ENCODE data around the gene GSTT2.
"Not testable (repeated sequence)": the region's sequence is repeated elsewhere in the genome, so short reads cannot be mapped to it uniquely, and the experiment has no call there.

GSTT2 gene

DNA sequence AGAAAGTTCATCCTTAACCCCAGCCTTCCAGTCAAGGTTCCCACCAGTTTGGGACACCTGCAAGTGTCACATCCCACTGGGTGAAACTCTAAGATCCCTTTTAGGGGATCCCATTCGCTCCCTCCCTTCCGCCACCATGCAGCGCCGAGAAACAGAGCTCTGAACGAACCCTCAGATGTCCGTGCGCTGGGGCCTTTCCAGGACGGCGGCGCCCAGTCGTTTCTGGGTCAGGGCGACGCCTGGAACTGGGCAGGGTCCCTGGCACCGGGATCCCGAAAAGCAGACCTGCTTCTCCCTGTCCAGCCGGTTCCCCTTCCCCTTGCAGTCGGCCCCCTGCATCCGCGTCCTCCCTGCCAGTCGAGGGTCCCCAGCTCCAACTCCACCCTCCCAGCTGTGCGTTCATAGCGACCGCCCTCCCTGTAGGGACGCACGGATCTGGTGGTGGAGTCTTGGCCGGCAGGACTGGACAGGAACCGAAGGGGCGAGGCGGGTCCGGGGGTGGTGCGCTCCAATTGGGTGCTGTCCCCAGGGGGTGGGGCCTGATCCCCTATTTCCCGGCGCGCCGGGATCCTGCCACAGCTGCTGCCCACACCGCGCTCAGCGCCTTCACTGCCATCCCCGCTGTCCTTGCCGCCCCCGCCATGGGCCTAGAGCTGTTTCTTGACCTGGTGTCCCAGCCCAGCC is at the start of gene GSTT2:
GSTT2 (plus strand) TSS at position 578 of the 684 bp plus-strand sequence.
- DNase-seq, result not testable (repeated sequence)

DNA sequence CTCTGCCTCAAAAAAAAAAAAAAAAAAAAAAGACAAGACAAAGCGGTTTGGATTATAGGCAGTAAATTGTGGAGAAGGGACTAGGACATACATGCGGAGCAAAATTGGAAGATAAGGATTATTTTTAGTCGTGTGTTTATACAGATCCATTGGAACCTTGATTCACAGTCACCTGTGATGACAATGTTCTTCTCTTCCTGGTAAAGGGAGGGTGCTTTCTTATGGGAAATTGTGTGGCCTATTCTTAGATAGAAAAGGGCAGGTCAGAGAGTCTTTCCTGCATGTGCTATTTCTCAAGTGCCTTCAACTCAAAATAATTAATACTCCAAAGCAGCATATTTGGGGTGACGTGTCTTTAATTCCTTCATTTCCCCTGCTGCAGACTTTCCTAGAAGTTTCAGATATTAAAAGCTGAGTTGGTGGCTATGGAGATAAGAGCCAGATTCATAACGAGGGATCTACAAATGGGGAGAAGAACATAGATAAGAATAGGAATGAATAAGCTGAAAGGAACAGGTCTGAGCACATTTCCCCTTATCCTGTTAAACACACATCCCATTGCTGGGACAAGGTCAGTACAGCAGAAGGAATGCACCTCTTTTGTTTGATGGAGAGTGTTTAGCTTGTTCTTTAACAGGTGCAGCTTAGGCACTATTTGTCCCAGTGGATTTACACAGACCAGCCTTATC is 41.5 kb upstream of the GSTT2 start:
- no peak for DNase-seq

DNA sequence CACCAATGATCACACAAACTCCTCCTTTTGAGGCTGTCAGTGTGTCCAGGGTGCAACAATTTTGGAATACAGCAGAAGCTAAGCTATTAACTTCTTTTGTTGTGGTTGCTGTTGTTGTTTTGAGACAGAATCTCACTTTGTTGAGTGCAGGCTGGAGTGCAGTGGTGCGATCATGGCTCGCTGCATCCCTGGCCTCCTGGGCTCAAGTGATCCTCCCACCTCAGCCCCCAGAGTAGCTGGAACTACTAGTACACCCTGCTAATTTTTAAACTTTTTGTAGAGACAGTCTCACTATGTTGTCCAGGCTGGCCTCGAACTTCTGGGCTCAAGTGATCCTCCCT is 40.9 kb upstream of the GSTT2 start:
- no peak for DNase-seq

DNA sequence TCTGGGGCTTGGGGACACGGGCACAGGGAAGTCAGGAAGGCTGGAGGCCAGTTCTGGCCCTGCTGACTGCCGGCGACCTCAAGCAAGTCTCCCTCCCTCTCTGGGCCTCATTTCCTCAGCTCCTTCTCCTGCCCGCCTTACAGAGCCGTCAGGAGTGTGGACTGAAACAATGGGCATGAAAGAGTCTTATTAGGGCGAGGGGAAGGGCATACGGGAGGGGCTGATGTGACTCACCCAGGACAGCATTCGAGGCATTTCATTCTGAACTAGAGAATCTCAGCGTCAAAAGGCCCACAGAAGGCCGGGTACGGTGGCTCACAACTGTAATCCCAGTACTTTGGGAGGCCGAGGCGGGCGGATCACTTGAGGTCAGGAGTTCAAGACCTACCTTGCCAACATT is 39.8 kb upstream of the GSTT2 start:
- DNase-seq, result not testable (repeated sequence)

DNA sequence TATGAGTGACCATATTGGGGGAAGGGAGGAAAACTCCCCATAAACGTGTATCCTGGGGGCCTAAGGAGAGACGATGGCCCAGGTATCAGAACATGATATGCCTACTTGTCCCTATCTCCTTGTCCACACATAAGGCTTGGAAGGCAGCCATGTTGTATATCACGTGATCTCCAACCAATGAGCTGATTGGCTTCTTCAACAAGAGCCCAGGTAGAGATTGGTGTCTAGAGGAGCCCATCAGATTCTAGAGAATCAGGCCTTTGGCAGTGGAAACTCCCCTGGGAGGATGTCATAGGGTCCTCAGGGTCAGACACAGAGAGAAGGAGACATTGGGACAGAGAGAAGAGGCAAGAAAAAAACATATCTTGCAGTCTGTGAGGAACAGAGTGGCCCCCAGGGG is 32.5 kb upstream of the GSTT2 start:
- not testable (repeated sequence) for DNase-seq

DNA sequence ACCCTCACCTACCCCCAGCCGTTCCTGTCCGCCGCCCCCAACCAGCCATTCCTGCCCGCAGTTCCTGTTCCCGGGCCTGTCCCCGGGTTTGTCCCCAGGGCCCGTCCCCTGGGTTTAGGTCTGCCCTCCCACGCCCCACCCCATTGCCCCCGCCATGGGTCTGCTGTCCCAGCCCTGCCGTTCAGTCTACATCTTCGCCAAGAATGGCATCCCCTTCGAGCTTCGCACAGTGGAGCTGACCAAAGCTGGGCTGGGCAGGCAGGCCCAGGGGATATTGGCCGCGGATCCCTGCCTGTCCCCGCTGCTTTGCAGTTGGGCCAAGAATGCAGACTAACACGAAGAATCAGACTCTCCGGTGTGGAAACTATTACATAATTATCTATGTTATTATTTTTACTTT is 30.2 kb upstream of the GSTT2 start:
- DNase-seq, result not testable (repeated sequence)

DNA sequence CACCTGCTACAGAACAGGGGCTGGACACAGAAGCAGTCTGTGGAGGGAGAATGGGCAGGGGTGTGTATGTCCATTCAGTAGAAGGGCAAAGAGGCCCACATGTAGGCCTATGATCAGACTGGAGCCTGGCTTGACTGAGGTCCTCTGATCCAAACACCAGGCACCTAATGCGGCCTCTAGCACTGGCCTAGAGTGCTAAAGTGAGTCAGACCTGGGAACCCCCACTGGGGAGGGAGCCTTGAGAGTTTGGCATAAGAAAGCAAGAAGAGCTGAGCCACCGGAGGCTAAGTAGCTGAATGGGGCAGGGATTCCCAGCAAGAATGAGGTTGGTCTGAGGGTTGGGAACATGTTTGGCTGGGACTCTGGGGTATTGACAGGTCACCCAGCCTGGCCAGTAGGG is 28.6 kb upstream of the GSTT2 start:
- DNase-seq, result not testable (repeated sequence)

DNA sequence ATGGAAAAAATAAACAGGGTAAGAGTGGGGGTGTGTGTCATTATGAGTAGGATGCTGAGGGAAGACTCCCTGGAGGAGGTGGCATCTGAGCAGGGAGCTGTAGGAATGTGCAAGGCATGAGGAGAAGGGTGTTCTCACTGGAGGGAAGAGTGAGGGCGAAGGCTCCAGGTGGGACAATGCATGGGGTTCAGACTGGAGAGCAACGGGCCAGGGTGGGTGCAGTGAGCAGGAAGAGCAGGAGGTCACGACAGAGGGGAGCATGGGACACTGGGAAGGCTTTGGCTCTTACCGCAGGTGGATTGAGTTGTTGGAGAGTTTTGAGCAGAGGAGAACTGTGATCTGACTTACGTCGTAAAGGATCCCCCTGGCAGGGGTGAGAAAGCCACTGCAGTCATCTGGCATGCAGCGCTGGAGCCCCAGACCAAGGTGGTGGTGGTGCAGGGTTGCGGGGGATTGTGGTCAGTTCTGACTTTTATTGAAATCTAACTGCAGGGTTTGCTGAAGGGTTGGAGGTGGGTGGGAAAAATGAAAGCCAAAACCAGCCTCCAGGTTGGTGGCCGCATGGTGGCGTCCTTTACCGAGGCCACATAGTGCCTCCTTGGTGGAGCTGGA is 27.0 kb upstream of the GSTT2 start:
- DNase-seq, result not testable (repeated sequence)

DNA sequence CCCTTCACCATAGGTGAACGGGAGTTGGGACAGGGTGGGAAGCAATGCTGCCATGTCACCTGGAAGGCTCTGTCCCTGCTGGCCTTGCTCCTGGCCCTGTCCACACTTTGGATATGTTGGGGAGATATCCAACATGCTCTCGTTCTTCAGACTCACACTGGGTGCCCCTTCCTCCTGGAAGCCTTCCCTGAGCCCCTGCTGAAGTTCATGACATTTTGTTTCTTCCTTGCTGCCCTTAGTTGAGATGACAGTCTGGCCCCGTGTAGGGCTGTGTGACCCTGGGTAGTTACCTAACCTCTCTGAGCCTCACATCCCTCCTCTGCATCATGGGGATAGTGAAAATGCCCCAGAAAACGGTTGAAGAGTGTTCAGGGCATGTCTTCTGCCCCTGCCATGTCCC is 26.4 kb upstream of the GSTT2 start:
- DNase-seq, result not testable (repeated sequence)

DNA sequence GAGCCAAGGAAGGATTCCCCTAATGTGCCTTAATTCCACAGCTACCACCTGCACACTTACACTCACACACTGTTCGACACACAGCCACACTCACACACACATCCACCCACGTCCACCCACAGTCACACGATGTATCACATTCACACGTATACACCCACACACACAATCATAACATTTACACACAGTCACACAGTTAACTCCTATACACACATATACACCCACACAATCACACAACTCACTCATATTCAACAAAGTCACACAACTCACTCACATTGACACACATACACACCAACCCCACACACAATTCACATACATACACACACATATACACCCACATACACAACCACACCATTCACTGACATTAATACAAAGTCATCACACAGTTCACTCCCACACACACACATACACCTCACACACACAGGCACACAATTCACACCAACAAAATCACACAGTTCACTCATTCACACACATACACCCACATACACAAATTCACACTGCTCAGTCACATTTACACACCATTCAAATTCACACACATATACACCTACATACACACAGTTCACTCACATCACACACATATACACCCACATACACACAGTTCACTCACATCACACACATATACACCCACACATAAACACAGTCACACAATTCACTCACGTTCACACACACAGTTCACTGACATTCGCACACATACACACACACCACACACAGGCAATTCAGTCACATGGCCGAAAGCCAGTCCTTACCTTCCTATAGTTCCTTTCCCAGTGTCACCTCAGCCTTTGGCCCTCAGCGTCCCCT is 25.5 kb upstream of the GSTT2 start:
- DNase-seq, result not testable (repeated sequence)

DNA sequence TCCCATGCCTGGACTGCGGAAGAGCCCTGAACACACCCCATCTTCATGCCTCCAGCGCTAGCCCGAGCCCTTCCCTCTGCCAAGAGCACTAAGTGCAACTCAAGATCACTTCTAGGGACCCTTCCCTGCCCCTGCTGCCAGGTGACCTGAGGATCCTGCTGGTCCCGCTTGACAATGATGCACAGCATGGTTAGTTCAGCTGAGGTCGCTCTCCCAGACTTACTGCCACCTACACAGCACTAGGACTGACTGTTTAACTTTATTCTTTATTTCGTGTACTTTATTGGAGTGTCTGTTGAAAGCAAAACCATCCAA is 25.0 kb upstream of the GSTT2 start:
- not testable (repeated sequence) for DNase-seq

DNA sequence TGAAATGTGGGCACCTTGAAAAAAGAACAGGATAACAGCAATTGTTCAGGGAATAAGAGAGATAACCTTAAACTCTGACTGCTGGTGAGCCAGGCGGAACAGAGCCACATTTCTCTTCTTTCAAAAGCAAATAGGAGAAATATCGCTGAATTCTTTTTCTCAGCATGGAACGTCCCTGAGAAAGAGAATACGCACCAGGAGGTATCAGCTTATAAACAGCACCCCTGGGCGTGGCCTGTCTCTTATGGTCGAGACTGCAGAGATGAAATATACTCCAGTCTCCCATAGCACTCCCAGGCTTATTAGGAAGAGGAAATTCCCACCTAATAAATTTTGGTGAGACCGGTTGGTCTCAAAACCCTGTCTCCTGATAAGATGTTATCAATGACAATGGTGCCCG is 24.0 kb upstream of the GSTT2 start:
- not testable (repeated sequence) for DNase-seq

DNA sequence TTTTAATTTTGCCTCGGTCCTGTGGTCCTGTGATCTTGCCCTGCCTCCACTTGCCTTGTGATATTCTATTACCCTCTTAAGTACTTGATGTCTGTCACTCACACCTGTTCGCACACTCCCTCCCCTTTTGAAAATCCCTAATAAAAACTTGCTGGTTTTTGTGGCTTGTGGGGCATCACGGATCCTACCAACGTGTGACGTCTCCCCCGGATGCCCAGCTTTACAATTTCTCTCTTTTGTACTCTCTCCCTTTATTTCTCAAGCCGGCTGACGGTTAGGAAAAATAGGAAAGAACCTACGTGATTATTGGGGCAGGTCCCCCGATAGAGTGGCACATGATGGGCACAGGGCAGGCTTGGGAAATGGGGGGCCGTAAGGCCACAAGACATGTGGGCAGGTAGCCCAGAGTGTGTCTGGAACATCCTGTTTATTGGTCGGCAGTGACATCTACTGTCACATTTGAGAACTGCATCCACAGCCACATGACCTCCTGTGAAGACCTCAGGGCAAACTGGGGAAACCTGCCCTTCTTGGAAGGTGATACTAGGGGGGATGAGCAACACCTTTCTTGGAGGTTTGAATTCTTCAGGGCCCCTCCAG is 23.5 kb upstream of the GSTT2 start:
- not testable (repeated sequence) for DNase-seq

DNA sequence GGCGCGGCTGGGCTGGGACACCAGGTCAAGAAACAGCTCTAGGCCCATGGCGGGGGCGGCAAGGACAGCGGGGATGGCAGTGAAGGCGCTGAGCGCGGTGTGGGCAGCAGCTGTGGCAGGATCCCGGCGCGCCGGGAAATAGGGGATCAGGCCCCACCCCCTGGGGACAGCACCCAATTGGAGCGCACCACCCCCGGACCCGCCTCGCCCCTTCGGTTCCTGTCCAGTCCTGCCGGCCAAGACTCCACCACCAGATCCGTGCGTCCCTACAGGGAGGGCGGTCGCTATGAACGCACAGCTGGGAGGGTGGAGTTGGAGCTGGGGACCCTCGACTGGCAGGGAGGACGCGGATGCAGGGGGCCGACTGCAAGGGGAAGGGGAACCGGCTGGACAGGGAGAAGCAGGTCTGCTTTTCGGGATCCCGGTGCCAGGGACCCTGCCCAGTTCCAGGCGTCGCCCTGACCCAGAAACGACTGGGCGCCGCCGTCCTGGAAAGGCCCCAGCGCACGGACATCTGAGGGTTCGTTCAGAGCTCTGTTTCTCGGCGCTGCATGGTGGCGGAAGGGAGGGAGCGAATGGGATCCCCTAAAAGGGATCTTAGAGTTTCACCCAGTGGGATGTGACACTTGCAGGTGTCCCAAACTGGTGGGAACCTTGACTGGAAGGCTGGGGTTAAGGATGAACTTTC is 18.7 kb upstream of the GSTT2 start, which contains the start of gene GSTT2B:
GSTT2B (minus strand) TSS at position 112 of the 688 bp plus-strand sequence; CDS start at position 48, 64 bp downstream.
- not testable (repeated sequence) for DNase-seq

DNA sequence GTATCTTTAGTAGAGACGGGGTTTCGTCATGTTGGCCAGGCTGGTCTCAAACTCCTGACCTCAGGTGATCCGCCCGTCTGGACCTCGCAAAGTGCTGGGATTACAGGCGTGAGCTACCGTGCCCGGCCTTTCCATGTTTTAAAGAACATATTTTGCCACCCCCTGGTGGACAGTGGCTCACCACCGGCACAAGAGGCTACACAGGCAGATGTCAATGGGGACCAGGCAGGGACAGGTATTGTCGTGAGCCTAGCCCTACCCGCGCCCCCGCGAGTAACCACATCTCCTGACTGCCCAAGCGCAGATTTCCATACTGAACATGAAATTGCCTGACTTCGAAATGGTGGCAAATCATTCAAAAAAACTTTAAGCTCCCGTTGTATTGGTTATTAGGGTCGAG is 13.8 kb upstream of the GSTT2 start:
- not testable (repeated sequence) for DNase-seq

DNA sequence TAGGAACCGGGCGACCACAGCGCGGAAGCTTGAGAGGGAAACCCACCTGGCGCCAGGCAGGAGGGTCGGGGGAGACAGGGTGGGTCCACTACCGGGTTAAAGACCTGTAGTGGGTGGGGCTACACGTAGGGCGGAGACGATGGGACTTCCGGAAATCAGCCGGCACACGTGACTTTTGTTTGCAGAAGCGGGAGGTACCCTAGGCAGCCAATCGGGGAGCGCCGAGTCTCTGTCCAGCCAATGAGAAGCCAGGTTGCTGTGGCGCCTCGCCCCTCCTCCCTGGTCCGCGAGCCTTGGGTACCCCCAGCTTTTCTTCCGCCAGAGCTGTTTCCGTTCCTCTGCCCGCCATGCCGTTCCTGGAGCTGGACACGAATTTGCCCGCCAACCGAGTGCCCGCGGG is 13.4 kb upstream of the GSTT2 start, which contains the start of gene DDTL:
DDTL (plus strand) TSS at position 321 of the 400 bp plus-strand sequence; CDS start at position 348, 27 bp downstream.
- not testable (repeated sequence) for DNase-seq

DNA sequence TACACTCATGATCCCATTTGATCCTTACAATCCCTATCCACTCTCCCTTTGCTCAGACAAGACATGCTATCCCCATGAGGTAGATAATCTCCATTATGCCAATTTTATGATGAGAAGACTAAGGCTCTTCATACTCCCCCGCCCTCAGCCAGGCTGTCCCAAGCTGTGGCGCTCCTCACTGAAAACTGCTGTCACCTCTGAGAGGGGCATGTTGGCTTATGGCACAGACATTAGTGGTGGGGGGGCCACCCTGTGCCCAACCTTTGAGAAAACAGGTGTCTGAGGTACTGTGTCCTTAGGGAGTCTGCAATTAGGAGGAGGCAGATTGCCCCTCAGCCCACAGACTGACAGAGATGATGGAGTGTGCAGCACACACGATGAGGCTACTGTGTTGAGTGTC is 10.9 kb upstream of the GSTT2 start:
- DNase-seq, result no peak

DNA sequence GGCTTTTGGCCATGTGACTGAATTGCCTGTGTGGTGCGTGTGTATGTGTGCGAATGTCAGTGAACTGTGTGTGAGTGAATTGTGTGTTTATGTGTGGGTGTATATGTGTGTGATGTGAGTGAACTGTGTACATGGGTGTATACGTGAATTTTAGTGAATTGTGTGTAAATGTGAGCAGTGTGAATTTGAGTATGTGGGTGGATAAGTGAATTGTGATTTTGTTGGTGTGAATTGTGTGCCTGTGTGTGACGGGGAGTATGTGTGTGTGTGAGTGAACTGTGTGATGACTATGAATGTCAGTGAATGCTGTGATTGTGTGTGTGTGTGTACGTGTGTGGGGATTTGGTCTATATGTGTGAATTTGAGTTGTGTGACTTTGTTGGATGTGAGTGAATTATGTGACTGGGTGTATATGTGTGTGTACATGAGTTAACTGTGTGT is 9.7 kb upstream of the GSTT2 start:
- DNase-seq, result no peak

DNA sequence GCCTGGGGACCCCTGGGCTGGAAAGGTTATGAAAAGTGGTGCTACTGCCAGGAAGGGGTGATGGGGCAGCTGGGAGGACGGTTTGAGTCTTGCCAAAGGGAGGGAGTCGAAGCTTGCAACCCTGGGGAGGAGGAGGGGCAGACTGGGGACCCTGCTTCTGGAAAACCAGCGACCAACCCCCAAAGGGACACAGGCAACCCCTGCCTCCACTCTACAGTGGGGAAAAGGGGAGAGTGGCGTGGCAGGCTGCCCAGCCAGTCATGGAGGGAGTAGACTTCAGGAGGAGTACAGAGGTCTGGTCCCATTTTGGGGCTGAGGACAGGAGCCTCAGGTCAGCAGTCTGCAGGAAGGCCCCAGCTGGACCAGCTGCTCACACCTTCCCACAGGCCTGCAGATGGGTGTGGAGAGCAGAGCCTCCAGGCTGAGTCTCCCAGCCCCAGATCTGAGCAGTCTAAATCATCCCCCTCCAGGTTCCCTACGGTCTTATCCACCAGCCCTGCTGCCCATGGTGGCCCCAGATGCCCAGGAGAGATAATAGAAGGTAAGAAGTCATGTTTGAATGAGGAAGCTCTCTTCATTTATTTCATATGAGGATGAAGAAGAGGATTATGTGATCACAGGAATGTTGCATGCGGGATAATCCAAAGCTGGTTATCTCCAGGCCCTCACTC is 9.0 kb upstream of the GSTT2 start:
- no peak for DNase-seq

DNA sequence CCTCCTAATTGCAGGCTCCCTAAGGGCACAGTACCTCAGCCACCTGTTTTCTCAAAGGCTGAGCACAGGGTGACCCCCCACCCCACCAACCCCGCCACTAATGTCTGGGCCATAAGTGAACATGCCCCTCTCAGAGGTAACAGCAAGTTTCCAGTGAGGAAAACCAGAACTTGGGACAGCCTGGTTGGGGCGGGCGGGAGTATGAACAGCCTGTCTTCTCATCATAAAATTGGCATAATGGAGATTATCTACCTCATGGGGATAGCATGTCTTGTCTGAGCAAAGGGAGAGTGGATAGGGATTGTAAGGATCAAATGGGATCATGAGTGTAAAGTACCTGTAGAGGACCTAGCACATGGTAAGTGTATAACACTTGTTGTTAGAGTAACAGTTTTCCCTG is 8.0 kb upstream of the GSTT2 start:
- DNase-seq, result not testable (repeated sequence)

DNA sequence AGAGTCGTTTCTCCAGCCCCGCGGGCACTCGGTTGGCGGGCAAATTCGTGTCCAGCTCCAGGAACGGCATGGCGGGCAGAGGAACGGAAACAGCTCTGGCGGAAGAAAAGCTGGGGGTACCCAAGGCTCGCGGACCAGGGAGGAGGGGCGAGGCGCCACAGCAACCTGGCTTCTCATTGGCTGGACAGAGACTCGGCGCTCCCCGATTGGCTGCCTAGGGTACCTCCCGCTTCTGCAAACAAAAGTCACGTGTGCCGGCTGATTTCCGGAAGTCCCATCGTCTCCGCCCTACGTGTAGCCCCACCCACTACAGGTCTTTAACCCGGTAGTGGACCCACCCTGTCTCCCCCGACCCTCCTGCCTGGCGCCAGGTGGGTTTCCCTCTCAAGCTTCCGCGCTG is 5.6 kb upstream of the GSTT2 start, which contains the start of gene DDT:
DDT (minus strand) TSS at position 97 of the 400 bp plus-strand sequence; CDS start at position 70, 27 bp downstream.
- DNase-seq, result not testable (repeated sequence)

All from NCI-H1417 treated with DMSO at 0.1 percent for 48 hours (cell line).